Testis (tissue), 3 donors: Measurements from ENCODE around the gene PPP1R15A. TPM values are rescaled to one million over a fixed set of nuclear protein-coding genes. Genes with fewer than 3 reads are reported as not detected.
A peak's percentile ranks its signal among the peaks of the same experiment; 100 is the strongest.
"Not testable (repeated sequence)": the region's sequence is repeated elsewhere in the genome, so short reads cannot be mapped to it uniquely, and the experiment has no call there.

Source experiments
- DNase-seq: peaks from one replicate; pipeline ENCODE4 v3.0.0-alpha.2; 2019
- H3K27ac ChIP-seq, 2 donors: fragments of 200-600 bp; sonication (generic); one replicate each; pipeline ENCODE4 v1.5.1; 2019
- H3K27me3 ChIP-seq: fragments of 200-600 bp; sonication (generic); one replicate; pipeline ENCODE4 v1.5.1; 2019
- H3K36me3 ChIP-seq: fragments of 200-600 bp; sonication (generic); one replicate; pipeline ENCODE4 v1.5.1; 2017; ENCODE audit warnings: low read depth; ENCODE audit errors: missing control alignments
- H3K4me1 ChIP-seq: fragments of 200-600 bp; sonication (generic); one replicate; pipeline ENCODE4 v1.5.1; 2019
- H3K4me3 ChIP-seq, 2 donors: fragments of 200-600 bp; sonication (generic); one replicate each; pipeline ENCODE4 v1.5.1; 2017 to 2019
- H3K9me3 ChIP-seq: fragments of 200-600 bp; sonication (generic); one replicate; pipeline ENCODE4 v1.5.1; 2017
- POLR2A ChIP-seq: fragments of 450-650 bp; IDR thresholded peaks from one replicate; pipeline ENCODE4 v1.6.1; 2017; ENCODE audit warnings: antibody characterized with exemption, mild to moderate bottlenecking, moderate library complexity
- WGBS, 2 donors: methylation state at CpG; one replicate each; pipeline ENCODE4 v1.1.5; 2018; 5-methylcytosine and 5-hydroxymethylcytosine counted together
- intact Hi-C: fragments of 100-400 bp; cut with DNase I; formaldehyde crosslinking; loops from one replicate; pipeline ENCODE4 v1.15.1; 2023; ENCODE audit warnings: low total_unique reads
- polyA plus RNA-seq: library from polyadenylated mRNA; stranded (reverse); fragments of 350-450 nt; fragmentation: Illumina TruSeq; extraction: RNeasy Lipid Tissue Mini Kit (QIAGEN cat#74804); gene quantifications from one replicate; pipeline ENCODE4 v1.2.3, GENCODE V29; 2014; ENCODE audit warnings: low read depth, low replicate concordance; ENCODE audit not compliant: insufficient read depth
- total RNA-seq, 2 donors: library from RNA; depleted of rRNA; stranded (reverse); fragments of >200 nt; gene quantifications; one replicate each; pipeline ENCODE4 v1.2.3, GENCODE V29; 2016
- TF ChIP-seq, protein P1 (sequence below), 3 experiments: fragments of 450-650 bp in 2 of 3; fragments of 200-600 bp in 1 of 3; sonication (generic) in 1 of 3; IDR thresholded peaks; one replicate each; pipeline ENCODE4 v1.5.1; 2016 to 2019; ENCODE audit warnings: antibody characterized with exemption in 3 of 3, mild to moderate bottlenecking in 2 of 3, moderate library complexity in 1 of 3

PPP1R15A gene
- total and polyA plus RNA-seq, 3 donors from 2014 or later, result 37.2 to 48.3 (median 40.9) TPM

DNA sequence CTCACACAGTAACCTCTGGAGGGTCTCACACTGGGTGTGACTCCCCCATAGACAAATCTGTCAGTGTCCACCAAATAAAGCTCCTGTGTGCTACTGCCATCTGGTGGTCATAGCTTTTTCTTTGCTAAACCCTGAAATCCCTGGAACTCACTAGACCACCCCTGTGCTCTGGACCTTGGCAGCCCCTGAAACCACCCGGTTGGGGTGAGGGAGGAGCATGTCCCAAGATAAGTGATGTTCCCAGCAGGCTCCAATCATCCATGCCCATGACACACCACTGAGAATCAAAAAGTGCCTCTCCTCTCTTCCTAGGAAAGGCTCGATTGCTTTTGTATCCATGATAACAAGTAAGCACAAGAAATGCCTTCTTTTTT is 29.4 kb upstream of the PPP1R15A start:
- Histone ChIP-seq H3K9me3 (no peaks in the 10 kb centered on the region), H3K4me3 (no peak overlapping the region), H3K27ac (no peak overlapping the region), H3K36me3 (no peaks in the 10 kb centered on the region), H3K4me1 (no peaks in the 10 kb centered on the region), H3K27me3 (no peaks in the 10 kb centered on the region)
- WGBS, 2 donors, result 30 to 44% methylated on average over 2 of the region's 2 CpGs
- DNase-seq, result peak; percentile 65
- intact Hi-C loops, result loop anchor here (2.0 to 10.0 kb wide), 2 partner anchors 52 to 198 kb away; partner anchors contain the start of gene CA11
- TF ChIP-seq, protein P1, sequence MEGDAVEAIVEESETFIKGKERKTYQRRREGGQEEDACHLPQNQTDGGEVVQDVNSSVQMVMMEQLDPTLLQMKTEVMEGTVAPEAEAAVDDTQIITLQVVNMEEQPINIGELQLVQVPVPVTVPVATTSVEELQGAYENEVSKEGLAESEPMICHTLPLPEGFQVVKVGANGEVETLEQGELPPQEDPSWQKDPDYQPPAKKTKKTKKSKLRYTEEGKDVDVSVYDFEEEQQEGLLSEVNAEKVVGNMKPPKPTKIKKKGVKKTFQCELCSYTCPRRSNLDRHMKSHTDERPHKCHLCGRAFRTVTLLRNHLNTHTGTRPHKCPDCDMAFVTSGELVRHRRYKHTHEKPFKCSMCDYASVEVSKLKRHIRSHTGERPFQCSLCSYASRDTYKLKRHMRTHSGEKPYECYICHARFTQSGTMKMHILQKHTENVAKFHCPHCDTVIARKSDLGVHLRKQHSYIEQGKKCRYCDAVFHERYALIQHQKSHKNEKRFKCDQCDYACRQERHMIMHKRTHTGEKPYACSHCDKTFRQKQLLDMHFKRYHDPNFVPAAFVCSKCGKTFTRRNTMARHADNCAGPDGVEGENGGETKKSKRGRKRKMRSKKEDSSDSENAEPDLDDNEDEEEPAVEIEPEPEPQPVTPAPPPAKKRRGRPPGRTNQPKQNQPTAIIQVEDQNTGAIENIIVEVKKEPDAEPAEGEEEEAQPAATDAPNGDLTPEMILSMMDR (IDR thresholded peaks at IDR 0.05), result peak; percentile 71 to 85 (median 79)
- TF ChIP-seq POLR2A, result no peak

GRCh38 chr19:48844472-48844871 is 27.7 kb upstream of the PPP1R15A start:
- no peak for TF ChIP-seq POLR2A
- TF ChIP-seq, protein P1 (IDR thresholded peaks at IDR 0.05), result no peak
- no peaks in the 10 kb centered on the region for H3K36me3 ChIP-seq
- H3K4me3 ChIP-seq, result no peak overlapping the region
- H3K4me1 ChIP-seq, result no peaks in the 10 kb centered on the region
- no peaks in the 10 kb centered on the region for H3K27me3 ChIP-seq
- peak; percentile 56 for DNase-seq
- WGBS, 2 donors, result 68 to 77% methylated on average over 2 of the region's 2 CpGs
- no peak overlapping the region for H3K27ac ChIP-seq
- no peaks in the 10 kb centered on the region for H3K9me3 ChIP-seq
- intact Hi-C loops, result loop anchor here (10.0 kb wide), 1 partner anchor 200 kb away; the partner anchor contains the start of gene CA11

DNA sequence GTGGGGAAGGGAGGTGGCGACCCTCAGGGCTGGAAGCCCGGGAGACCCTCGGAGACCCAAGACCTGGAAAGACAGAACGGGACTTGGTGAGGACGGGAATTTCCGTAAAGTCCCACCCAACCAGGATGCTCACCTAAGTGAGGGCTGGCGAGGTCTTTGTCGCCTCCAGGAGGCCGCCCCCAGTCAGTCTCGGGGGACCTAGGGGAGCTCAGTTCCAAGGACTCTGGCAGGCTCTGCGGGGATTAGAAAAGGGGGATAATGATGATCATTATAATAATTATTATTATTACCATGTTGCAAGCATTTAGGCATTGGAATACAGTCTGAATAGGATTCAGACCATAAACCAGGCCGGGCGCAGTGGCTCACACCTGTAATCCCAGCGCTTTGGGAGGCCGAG is 26.8 kb upstream of the PPP1R15A start:
- intact Hi-C loops, result loop anchor here (10.0 kb wide), 1 partner anchor 201 kb away; the partner anchor contains the start of gene CA11
- Histone ChIP-seq H3K27ac (no peak overlapping the region), H3K27me3 (no peaks in the 10 kb centered on the region), H3K4me1 (no peaks in the 10 kb centered on the region), H3K36me3 (no peaks in the 10 kb centered on the region), H3K4me3 (no peak overlapping the region), H3K9me3 (no peaks in the 10 kb centered on the region)
- no peak for DNase-seq
- TF ChIP-seq POLR2A, result no peak
- TF ChIP-seq, protein P1 (IDR thresholded peaks at IDR 0.05), result no peak
- 90 to 93% methylated on average over 15 of the region's 15 CpGs for WGBS, 2 donors

DNA sequence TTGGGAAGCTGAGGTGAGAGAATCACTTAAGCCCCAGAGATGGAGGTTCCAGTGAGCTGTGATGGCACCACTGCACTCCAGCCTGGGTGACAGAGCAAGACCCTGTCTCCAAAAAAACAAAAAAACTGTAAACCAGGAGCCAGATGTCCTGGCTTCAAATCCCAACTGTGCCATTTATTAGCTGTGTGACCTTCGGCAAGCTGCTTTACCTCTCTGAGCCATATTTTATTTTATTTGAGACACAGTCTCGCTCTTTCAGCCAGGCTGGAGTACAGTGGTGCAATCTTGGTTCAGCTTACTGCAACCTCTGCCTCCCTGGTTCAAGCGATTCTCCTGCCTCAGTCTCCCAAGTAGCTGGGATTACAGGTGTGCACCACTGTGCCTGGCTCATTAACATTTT is 25.6 kb upstream of the PPP1R15A start:
- intact Hi-C loops, result loop anchor here (10.0 kb wide), 1 partner anchor 202 kb away; the partner anchor contains the start of gene CA11
- H3K27me3 ChIP-seq, H3K4me1 ChIP-seq, H3K4me3 ChIP-seq, H3K36me3 ChIP-seq, DNase-seq, H3K27ac ChIP-seq, H3K9me3 ChIP-seq: not testable (repeated sequence)
- 97 to 100% methylated on average over 3 of the region's 3 CpGs for WGBS, 2 donors

GRCh38 chr19:48852292-48852691 is 19.9 kb upstream of the PPP1R15A start:
- no peaks in the 10 kb centered on the region for H3K4me1 ChIP-seq
- H3K27ac ChIP-seq, result no peak overlapping the region
- no peak for DNase-seq
- TF ChIP-seq POLR2A, result no peak
- TF ChIP-seq, protein P1 (IDR thresholded peaks at IDR 0.05), result no peak
- H3K4me3 ChIP-seq, result no peak overlapping the region
- intact Hi-C loops, result no loop called here
- 88 to 91% methylated on average over 4 of the region's 4 CpGs for WGBS, 2 donors
- no peaks in the 10 kb centered on the region for H3K27me3 ChIP-seq
- H3K36me3 ChIP-seq, result no peaks in the 10 kb centered on the region
- H3K9me3 ChIP-seq, result no peaks in the 10 kb centered on the region
